ENCODE results near the gene ESPN.

DNA sequence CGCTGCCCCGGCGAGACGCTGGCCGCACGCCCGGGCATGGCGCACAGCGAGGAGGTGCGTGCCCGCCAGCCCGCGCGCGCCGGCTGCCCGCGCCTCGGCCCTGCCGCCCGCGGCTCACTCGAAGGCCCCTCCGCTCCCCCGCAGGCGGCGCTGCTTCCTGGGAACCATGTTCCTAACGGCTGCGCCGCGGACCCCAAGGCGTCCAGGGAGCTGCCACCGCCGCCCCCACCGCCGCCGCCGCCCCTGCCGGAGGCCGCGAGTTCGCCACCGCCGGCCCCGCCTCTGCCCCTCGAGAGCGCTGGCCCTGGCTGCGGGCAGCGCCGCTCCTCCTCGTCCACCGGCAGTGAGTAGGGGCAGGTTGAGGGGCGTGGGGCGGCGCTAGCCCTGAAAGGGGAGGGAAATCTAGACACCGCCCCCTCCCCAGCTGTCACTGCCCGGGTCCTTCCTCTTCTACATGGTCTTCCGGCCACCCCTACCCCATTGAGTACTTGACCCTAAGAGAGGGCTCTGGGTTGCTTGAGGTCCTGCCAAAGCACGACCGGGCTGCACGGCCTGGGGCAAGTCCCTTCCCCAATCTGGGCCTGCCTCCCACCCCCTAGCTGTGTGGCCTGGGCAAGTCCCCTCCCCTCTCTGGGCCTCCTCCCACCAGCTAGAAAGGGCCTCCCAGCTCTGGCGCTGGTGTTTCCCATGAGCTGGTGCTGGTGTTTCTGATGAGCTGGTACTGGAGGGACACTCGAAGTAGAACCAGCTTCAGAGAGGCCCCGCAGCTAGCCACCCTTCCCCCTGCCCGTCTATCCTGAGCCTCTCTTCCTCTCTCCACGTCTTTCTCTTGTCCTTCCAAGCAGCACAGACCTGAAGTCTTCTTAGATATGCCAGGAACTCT, 24.4 kb downstream of the ESPN start:
- no peak for TF ChIP-seq POLR2A (IDR thresholded peaks at IDR 0.05)
- TF ChIP-seq, protein P1, sequence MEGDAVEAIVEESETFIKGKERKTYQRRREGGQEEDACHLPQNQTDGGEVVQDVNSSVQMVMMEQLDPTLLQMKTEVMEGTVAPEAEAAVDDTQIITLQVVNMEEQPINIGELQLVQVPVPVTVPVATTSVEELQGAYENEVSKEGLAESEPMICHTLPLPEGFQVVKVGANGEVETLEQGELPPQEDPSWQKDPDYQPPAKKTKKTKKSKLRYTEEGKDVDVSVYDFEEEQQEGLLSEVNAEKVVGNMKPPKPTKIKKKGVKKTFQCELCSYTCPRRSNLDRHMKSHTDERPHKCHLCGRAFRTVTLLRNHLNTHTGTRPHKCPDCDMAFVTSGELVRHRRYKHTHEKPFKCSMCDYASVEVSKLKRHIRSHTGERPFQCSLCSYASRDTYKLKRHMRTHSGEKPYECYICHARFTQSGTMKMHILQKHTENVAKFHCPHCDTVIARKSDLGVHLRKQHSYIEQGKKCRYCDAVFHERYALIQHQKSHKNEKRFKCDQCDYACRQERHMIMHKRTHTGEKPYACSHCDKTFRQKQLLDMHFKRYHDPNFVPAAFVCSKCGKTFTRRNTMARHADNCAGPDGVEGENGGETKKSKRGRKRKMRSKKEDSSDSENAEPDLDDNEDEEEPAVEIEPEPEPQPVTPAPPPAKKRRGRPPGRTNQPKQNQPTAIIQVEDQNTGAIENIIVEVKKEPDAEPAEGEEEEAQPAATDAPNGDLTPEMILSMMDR (IDR thresholded peaks at IDR 0.05 in 8 of 11, conservative IDR thresholded peaks at IDR 0.05 in 3 of 11): no peak

Data from spleen (tissue), 7 donors.